PC-3 (cell line): ENCODE data around the gene CHST9. TPM values are rescaled to one million over a fixed set of nuclear protein-coding genes. Genes with fewer than 3 reads are reported as not detected.

Experiments
- ATAC-seq: fragments of 200-7000 bp; cut with Tn5 transposase; 2 replicates; pipeline ENCODE4 v1.9.1; 2020; ENCODE audit warnings: mild to moderate bottlenecking, moderate library complexity
- BruUV-seq: library from RNA; stranded (reverse); fragments of 400-500 nt; replicated peaks from 2 replicates; lab custom pipeline; 2021; lab: Mats Ljungman, UMichigan
- CTCF ChIA-PET: fragments of 300-600 bp; sonication (Branson Sonifier 250); formaldehyde crosslinking; loops from one replicate; lab custom pipeline; 2022; ENCODE audit warnings: antibody characterized with exemption; lab: Charles Lee
- POLR2A ChIA-PET: fragments of 300-600 bp; sonication (Branson Sonifier 250); formaldehyde crosslinking; loops from one replicate; lab custom pipeline; 2022; ENCODE audit warnings: antibody characterized with exemption; ENCODE audit not compliant: unreplicated experiment; lab: Charles Lee
- DNase-seq: peaks from one replicate; pipeline ENCODE4 v3.0.0-alpha.2; 2015
- H2AFZ ChIP-seq: fragments of 300-600 bp; sonication (generic); 2 replicates; pipeline ENCODE4 v1.6.0; 2016; ENCODE audit warnings: antibody characterized with exemption, low read length
- H3F3A ChIP-seq: fragments of 300-600 bp; sonication (generic); one replicate; pipeline ENCODE4 v1.6.0; 2017; ENCODE audit warnings: antibody characterized with exemption, low read length, control low read depth, mild to moderate bottlenecking; ENCODE audit not compliant: unreplicated experiment
- H3K27ac ChIP-seq: fragments of 300-600 bp; sonication (generic); 2 replicates; pipeline ENCODE4 v1.5.1; 2016; ENCODE audit warnings: mild to moderate bottlenecking, low read length
- H3K27me3 ChIP-seq: fragments of 300-600 bp; sonication (generic); 2 replicates; pipeline ENCODE4 v1.6.1; 2016; ENCODE audit warnings: low read length, mixed read lengths
- H3K36me3 ChIP-seq: fragments of 300-600 bp; sonication (generic); 2 replicates; pipeline ENCODE4 v1.6.1; 2016; ENCODE audit warnings: low read depth, mixed run types, low read length, mixed read lengths
- H3K4me1 ChIP-seq: fragments of 300-600 bp; sonication (generic); 2 replicates; pipeline ENCODE4 v1.5.1; 2016; ENCODE audit warnings: low read length; ENCODE audit not compliant: insufficient read depth
- H3K4me2 ChIP-seq: fragments of 300-600 bp; sonication (generic); 2 replicates; pipeline ENCODE4 v1.6.0; 2016; ENCODE audit warnings: low read length
- H3K4me3 ChIP-seq: fragments of 300-600 bp; sonication (generic); 2 replicates; pipeline ENCODE4 v1.5.1; 2016; ENCODE audit warnings: mild to moderate bottlenecking, low read length, mixed read lengths
- H3K79me2 ChIP-seq: fragments of 300-600 bp; sonication (generic); 2 replicates; pipeline ENCODE4 v1.6.1; 2017; ENCODE audit warnings: low read length, mixed read lengths
- H3K9ac ChIP-seq: fragments of 300-600 bp; sonication (generic); 2 replicates; pipeline ENCODE4 v1.6.0; 2016; ENCODE audit warnings: mild to moderate bottlenecking, low read length
- H3K9me2 ChIP-seq: fragments of 300-600 bp; sonication (generic); replicated peaks from 2 replicates; pipeline ENCODE4 v1.6.1; 2016; ENCODE audit warnings: mixed run types, low read length, mixed read lengths
- H3K9me3 ChIP-seq: fragments of 300-600 bp; sonication (generic); 2 replicates; pipeline ENCODE4 v1.6.1; 2016; ENCODE audit warnings: low read length, mixed read lengths
- H4K20me1 ChIP-seq: fragments of 300-600 bp; sonication (generic); 2 replicates; pipeline ENCODE4 v1.6.1; 2016; ENCODE audit warnings: low read length, mixed read lengths
- CTCF ChIP-seq: fragments of 300-600 bp; sonication (generic); conservative IDR thresholded peaks from 2 replicates; pipeline ENCODE4 v1.5.1; 2017; ENCODE audit warnings: antibody characterized with exemption, low read depth, mild to moderate bottlenecking, low read length
- EZH2 ChIP-seq: fragments of 300-600 bp; sonication (generic); IDR thresholded peaks from one replicate; pipeline ENCODE4 v1.6.1; 2017; ENCODE audit warnings: antibody characterized with exemption, mild to moderate bottlenecking, low read length; ENCODE audit not compliant: unreplicated experiment
- EZH2phosphoT487 ChIP-seq: fragments of 300-600 bp; sonication (generic); IDR thresholded peaks from 2 replicates; pipeline ENCODE4 v1.6.1; 2018; ENCODE audit warnings: mild to moderate bottlenecking, antibody characterized with exemption, low read length, borderline replicate concordance
- intact Hi-C: fragments of 100-400 bp; cut with micrococcal nuclease; formaldehyde crosslinking; loops from 2 replicates; pipeline ENCODE4 v1.9.0; 2023
- total RNA-seq: library from RNA; depleted of rRNA; stranded (reverse); fragments of >200 nt; gene quantifications from 2 replicates; pipeline ENCODE4 v1.2.3, GENCODE V29; 2014

Gene CHST9
- total RNA-seq, 1 experiment from 2014 or later, result not detected

- no peak overlapping the region for H3K9ac ChIP-seq
- no peaks in the 10 kb centered on the region for H3F3A ChIP-seq
- no peak for TF ChIP-seq EZH2phosphoT487
- TF ChIP-seq EZH2, result no peak
- no peak for TF ChIP-seq CTCF
- no peak for ATAC-seq
- intact Hi-C loops, result no loop called here
- H2AFZ ChIP-seq, result no peak overlapping the region
- no peak overlapping the region for H3K27ac ChIP-seq
- POLR2A ChIA-PET, result no interaction called here
- DNase-seq, result no peak
- no peak overlapping the region for H3K4me2 ChIP-seq
- CTCF ChIA-PET, result no interaction called here
- H3K27me3 ChIP-seq, result peaks cover 40% of the 10 kb centered on the region
- H3K4me1 ChIP-seq, result no peaks in the 10 kb centered on the region
- H3K36me3 ChIP-seq, result no peaks in the 10 kb centered on the region
- H3K4me3 ChIP-seq, result no peak overlapping the region
- no peaks in the 10 kb centered on the region for H3K9me2 ChIP-seq
- no peaks in the 10 kb centered on the region for H3K9me3 ChIP-seq
- no TSS peak for BruUV-seq
- H3K79me2 ChIP-seq, result no peaks in the 10 kb centered on the region
- no peaks in the 10 kb centered on the region for H4K20me1 ChIP-seq
Observed at GRCh38 chr18:26911840-26912239, 273.3 kb downstream of the CHST9 start.

- H3F3A ChIP-seq, result no peaks in the 10 kb centered on the region
- no peak overlapping the region for H3K27ac ChIP-seq
- H3K4me2 ChIP-seq, result no peak overlapping the region
- peak; percentile 15 for DNase-seq
- CTCF ChIA-PET, result no interaction called here
- intact Hi-C loops, result no loop called here
- BruUV-seq, result no TSS peak
- H4K20me1 ChIP-seq, result no peaks in the 10 kb centered on the region
- no peak for TF ChIP-seq CTCF
- no peak for TF ChIP-seq EZH2
- TF ChIP-seq EZH2phosphoT487, result no peak
- no peak for ATAC-seq
- POLR2A ChIA-PET, result no interaction called here
- H3K36me3 ChIP-seq, result no peaks in the 10 kb centered on the region
- H3K27me3 ChIP-seq, result peaks cover 28% of the 10 kb centered on the region
- H3K79me2 ChIP-seq, result no peaks in the 10 kb centered on the region
- no peaks in the 10 kb centered on the region for H3K9me3 ChIP-seq
- no peak overlapping the region for H3K4me3 ChIP-seq
- no peak overlapping the region for H3K9ac ChIP-seq
- no peaks in the 10 kb centered on the region for H3K4me1 ChIP-seq
- no peak overlapping the region for H2AFZ ChIP-seq
- no peaks in the 10 kb centered on the region for H3K9me2 ChIP-seq
Observed at GRCh38 chr18:26909599-26910290, 275.4 kb downstream of the CHST9 start.

- Histone ChIP-seq H4K20me1 (no peaks in the 10 kb centered on the region), H3K4me2 (no peak overlapping the region), H3K27ac (no peak overlapping the region), H3K27me3 (peaks cover 22% of the 10 kb centered on the region), H3K4me3 (no peak overlapping the region), H3K4me1 (no peaks in the 10 kb centered on the region), H3F3A (no peaks in the 10 kb centered on the region), H3K36me3 (no peaks in the 10 kb centered on the region), H2AFZ (no peak overlapping the region), H3K9me3 (no peaks in the 10 kb centered on the region), H3K9me2 (no peaks in the 10 kb centered on the region), H3K9ac (no peak overlapping the region), H3K79me2 (no peaks in the 10 kb centered on the region)
- POLR2A ChIA-PET, result no interaction called here
- ATAC-seq, result no peak
- intact Hi-C loops, result no loop called here
- BruUV-seq, result no TSS peak
- no peak for DNase-seq
- CTCF ChIA-PET, result no interaction called here
- TF ChIP-seq CTCF (no peak), EZH2 (no peak), EZH2phosphoT487 (no peak)
Observed at GRCh38 chr18:26908906-26909305, 276.2 kb downstream of the CHST9 start.
